CD4-positive, alpha-beta T cell (primary cell): ENCODE measurements around the gene NPLOC4. TPM values are rescaled to one million over a fixed set of nuclear protein-coding genes. Genes with fewer than 3 reads are reported as not detected.

Experiments used
- ATAC-seq: fragments of 200-7000 bp; cut with Tn5 transposase; one replicate; pipeline ENCODE4 v1.10.0; 2022; ENCODE audit warnings: mild to moderate bottlenecking; ENCODE audit not compliant: poor library complexity
- CTCF ChIA-PET: fragments of 350-600 bp; sonication (Branson Sonifier 250); formaldehyde crosslinking; loops from one replicate; lab custom pipeline; 2021; ENCODE audit warnings: antibody characterized with exemption, inconsistent platforms; lab: Charles Lee
- POLR2A ChIA-PET: fragments of 350-600 bp; sonication (Branson Sonifier 250); formaldehyde crosslinking; loops from one replicate; lab custom pipeline; 2021; ENCODE audit warnings: antibody characterized with exemption, inconsistent platforms; lab: Charles Lee
- DNase-seq, 14 experiments: peaks; one replicate each; pipeline ENCODE4 v3.0.0-alpha.2; 2013 to 2020; ENCODE audit warnings: mixed read lengths in 2 of 14
- H3K27ac ChIP-seq, 2 donors: one replicate each; pipeline versions ENCODE4 v1.5.1 to v1.7.0; 2013; ENCODE audit warnings: low read length in 2 of 2, low read depth in 1 of 2, mild to moderate bottlenecking in 1 of 2
- H3K27me3 ChIP-seq, 2 experiments: 1 replicate in 1 of 2; 2 replicates in 1 of 2; pipeline versions ENCODE4 v1.6.1 to v1.7.0; 2013; ENCODE audit warnings: low read length in 2 of 2, control low read depth in 1 of 2, mild to moderate bottlenecking in 1 of 2, moderate library complexity in 1 of 2; ENCODE audit not compliant: insufficient read depth in 2 of 2, control insufficient read depth in 1 of 2
- H3K36me3 ChIP-seq: one replicate; pipeline ENCODE4 v1.6.1; 2013; ENCODE audit warnings: low read length, control low read depth; ENCODE audit not compliant: insufficient read depth
- H3K4me1 ChIP-seq: one replicate; pipeline ENCODE4 v1.6.1; 2013; ENCODE audit warnings: low read length, control low read depth; ENCODE audit not compliant: insufficient read depth
- H3K4me3 ChIP-seq: one replicate; pipeline ENCODE4 v1.5.1; 2013; ENCODE audit warnings: mild to moderate bottlenecking, low read length, moderate library complexity
- H3K9me3 ChIP-seq, 2 experiments: 1 replicate in 1 of 2; 2 replicates in 1 of 2; pipeline versions ENCODE4 v1.6.1 to v1.7.0; 2013; ENCODE audit warnings: low read length in 2 of 2, mild to moderate bottlenecking in 2 of 2, control low read depth in 1 of 2, moderate library complexity in 1 of 2; ENCODE audit not compliant: control insufficient read depth in 1 of 2, insufficient read depth in 1 of 2
- H3K27ac Mint-ChIP-seq: one replicate; pipeline ENCODE4 v1.8.0; 2020; ENCODE audit warnings: mixed read lengths
- H3K27me3 Mint-ChIP-seq: one replicate; pipeline ENCODE4 v1.8.0; 2021; ENCODE audit warnings: mixed read lengths
- H3K36me3 Mint-ChIP-seq: one replicate; pipeline ENCODE4 v1.8.0; 2021; ENCODE audit warnings: low read depth, mixed read lengths
- H3K4me1 Mint-ChIP-seq: one replicate; pipeline ENCODE4 v1.8.0; 2021; ENCODE audit warnings: low read depth, mixed read lengths
- H3K4me3 Mint-ChIP-seq: one replicate; pipeline ENCODE4 v1.8.0; 2020; ENCODE audit warnings: mild to moderate bottlenecking, mixed read lengths
- H3K9me3 Mint-ChIP-seq: one replicate; pipeline ENCODE4 v1.8.0; 2020; ENCODE audit warnings: mixed read lengths
- CTCF ChIP-seq: fragments of 200-600 bp; IDR thresholded peaks from one replicate; pipeline ENCODE4 v1.8.0; 2022; ENCODE audit warnings: antibody characterized with exemption, mild to moderate bottlenecking
- intact Hi-C, 2 experiments: fragments of 100-400 bp; cut with DNase I in 1 of 2; cut with micrococcal nuclease in 1 of 2; formaldehyde crosslinking; loops; one replicate each; pipeline versions ENCODE4 v1.15.1 to v1.9.0; 2023 to 2025; cut with DNase I, micrococcal nuclease
- total RNA-seq, 174 experiments: library from RNA in 2 of 174; stranded (reverse) in 2 of 174; gene quantifications; one replicate each; pipeline ENCODE4 v1.2.3 and lab custom pipeline; 2021 to 2026

The NPLOC4 gene
- total RNA-seq, 2 experiments from 2014 or later: 61.0 to 62.4 TPM

- Histone ChIP-seq H3K4me3 (no peak overlapping the region), H3K9me3 (no peaks in the 10 kb centered on the region), H3K27ac (no peak overlapping the region), H3K27me3 (no peaks in the 10 kb centered on the region), H3K4me1 (no peaks in the 10 kb centered on the region), H3K36me3 (peaks cover 68% of the 10 kb centered on the region)
- no peak for DNase-seq
- no peaks in the 10 kb centered on the region for H3K27me3 Mint-ChIP-seq
- no peak overlapping the region for H3K4me3 Mint-ChIP-seq
- CTCF ChIA-PET: no interaction called here
- H3K27ac Mint-ChIP-seq: no peak overlapping the region
- H3K9me3 Mint-ChIP-seq: no peaks in the 10 kb centered on the region
- peaks cover 66% of the 10 kb centered on the region for H3K36me3 Mint-ChIP-seq
- intact Hi-C loops: no loop called here
- POLR2A ChIA-PET: no interaction called here
- H3K4me1 Mint-ChIP-seq: peaks cover 3% of the 10 kb centered on the region
- TF ChIP-seq CTCF: no peak
- no peak for ATAC-seq
Observed at GRCh38 chr17:81574643-81574956, 62.3 kb downstream of the NPLOC4 start.

- TF ChIP-seq CTCF: no peak
- H3K9me3 ChIP-seq: no peaks in the 10 kb centered on the region
- Mint-ChIP-seq H3K4me1 (no peaks in the 10 kb centered on the region), H3K4me3 (no peak overlapping the region), H3K36me3 (peaks cover 66% of the 10 kb centered on the region), H3K9me3 (no peaks in the 10 kb centered on the region), H3K27ac (no peak overlapping the region), H3K27me3 (no peaks in the 10 kb centered on the region)
- DNase-seq: no peak
- no peaks in the 10 kb centered on the region for H3K27me3 ChIP-seq
- H3K4me1 ChIP-seq: no peaks in the 10 kb centered on the region
- no peak overlapping the region for H3K4me3 ChIP-seq
- POLR2A ChIA-PET: no interaction called here
- CTCF ChIA-PET: interaction anchor here (1.1 kb wide), 1 partner anchor 55 kb away, joined by 3 read pairs; no protein-coding TSS in a partner anchor
- H3K36me3 ChIP-seq: peaks cover 72% of the 10 kb centered on the region
- H3K27ac ChIP-seq: no peak overlapping the region
- no peak for ATAC-seq
- intact Hi-C loops: no loop called here
Observed at GRCh38 chr17:81573794-81574642, 62.9 kb downstream of the NPLOC4 start.

- POLR2A ChIA-PET: interaction anchor here (0.6 kb wide), 1 partner anchor 28 kb away, joined by 3 read pairs; no protein-coding TSS in a partner anchor
- no peak overlapping the region for H3K4me3 Mint-ChIP-seq
Observed at GRCh38 chr17:81572563-81573168, 64.2 kb downstream of the NPLOC4 start.

More at GRCh38 chr17:81572563-81573168, 64.2 kb downstream of the NPLOC4 start:
- Mint-ChIP-seq H3K27me3 (no peaks in the 10 kb centered on the region), H3K9me3 (no peaks in the 10 kb centered on the region), H3K4me1 (no peaks in the 10 kb centered on the region), H3K36me3 (peaks cover 70% of the 10 kb centered on the region), H3K27ac (no peak overlapping the region)
- no peak for DNase-seq
- Histone ChIP-seq H3K27me3 (no peaks in the 10 kb centered on the region), H3K36me3 (peaks cover 71% of the 10 kb centered on the region), H3K4me1 (no peaks in the 10 kb centered on the region), H3K27ac (no peak overlapping the region), H3K9me3 (no peaks in the 10 kb centered on the region), H3K4me3 (no peak overlapping the region)
- no peak for TF ChIP-seq CTCF
- CTCF ChIA-PET: interaction anchor here (1.1 kb wide), 1 partner anchor 54 kb away, joined by 3 read pairs; no protein-coding TSS in a partner anchor
- ATAC-seq: no peak
- intact Hi-C loops: no loop called here
